WTC11 (cell line): ENCODE data around the gene OR51F1.

ENCODE experiments used
- CTCF ChIP-seq: fragments of 200-600 bp; IDR thresholded peaks from 2 replicates; pipeline ENCODE4 v1.8.0; 2022; ENCODE audit warnings: antibody characterized with exemption
- MAX ChIP-seq: sonication (generic); formaldehyde crosslinking; IDR thresholded peaks from 2 replicates; pipeline ENCODE4 v1.8.0; 2022; ENCODE audit warnings: mild to moderate bottlenecking, missing genetic modification reagents
- NR3C1 ChIP-seq: sonication (generic); formaldehyde crosslinking; conservative IDR thresholded peaks from 2 replicates; pipeline ENCODE4 v1.8.1; 2023; ENCODE audit warnings: low read depth, mild to moderate bottlenecking, missing genetic modification reagents
- TEAD1 ChIP-seq: sonication (generic); formaldehyde crosslinking; IDR thresholded peaks from 2 replicates; pipeline ENCODE4 v1.8.0; 2022; ENCODE audit warnings: mild to moderate bottlenecking, missing genetic modification reagents
- ZBTB43 ChIP-seq: sonication (generic); formaldehyde crosslinking; IDR thresholded peaks from 2 replicates; pipeline ENCODE4 v1.8.1; 2023; ENCODE audit warnings: mild to moderate bottlenecking, missing genetic modification reagents
- ZNF138 ChIP-seq: sonication (generic); formaldehyde crosslinking; conservative IDR thresholded peaks from 2 replicates; pipeline ENCODE4 v1.8.1; 2022; ENCODE audit warnings: mild to moderate bottlenecking, moderate library complexity, missing genetic modification reagents

- TF ChIP-seq CTCF (no peak), ZNF138 (CRISPR knock-in tag) (no peak), TEAD1 (no peak), MAX (CRISPR knock-in tag) (no peak), NR3C1 (CRISPR knock-in tag) (no peak), ZBTB43 (no peak)
Measured at GRCh38 chr11:4740735-4741134, 29.0 kb downstream of the OR51F1 start.
